Kidney epithelial cell (primary cell): ENCODE data around the gene PRLR. TPM values are rescaled to one million over a fixed set of nuclear protein-coding genes. Genes with fewer than 3 reads are reported as not detected.

Experiments used
- DNase-seq: peaks from one replicate; pipeline ENCODE4 v3.0.0-alpha.2; 2010; ENCODE audit warnings: low read depth
- H3K27me3 ChIP-seq: 2 replicates; pipeline ENCODE4 v1.6.0; 2011; ENCODE audit warnings: low read length; ENCODE audit not compliant: control insufficient read depth, insufficient read depth
- H3K36me3 ChIP-seq: 2 replicates; pipeline ENCODE4 v1.5.1; 2011; ENCODE audit warnings: low read length; ENCODE audit not compliant: control insufficient read depth, insufficient read depth
- H3K4me3 ChIP-seq: 2 replicates; pipeline ENCODE4 v1.5.1; 2011; ENCODE audit warnings: low read depth, mild to moderate bottlenecking, control low read depth, low read length
- total RNA-seq: library from RNA; depleted of rRNA; stranded (reverse); fragments of >200 nt; gene quantifications from 2 replicates; pipeline ENCODE4 v1.2.3, GENCODE V29; 2015
- TF ChIP-seq, protein P1 (sequence below): IDR thresholded peaks from 2 replicates; pipeline ENCODE4 v1.5.1; 2011; ENCODE audit warnings: mild to moderate bottlenecking, moderate library complexity, low read length, control low read depth, inconsistent platforms; ENCODE audit not compliant: insufficient read depth, poor library complexity, severe bottlenecking

Gene PRLR
- total RNA-seq, 1 donor from 2014 or later = 3.8 TPM

DNA sequence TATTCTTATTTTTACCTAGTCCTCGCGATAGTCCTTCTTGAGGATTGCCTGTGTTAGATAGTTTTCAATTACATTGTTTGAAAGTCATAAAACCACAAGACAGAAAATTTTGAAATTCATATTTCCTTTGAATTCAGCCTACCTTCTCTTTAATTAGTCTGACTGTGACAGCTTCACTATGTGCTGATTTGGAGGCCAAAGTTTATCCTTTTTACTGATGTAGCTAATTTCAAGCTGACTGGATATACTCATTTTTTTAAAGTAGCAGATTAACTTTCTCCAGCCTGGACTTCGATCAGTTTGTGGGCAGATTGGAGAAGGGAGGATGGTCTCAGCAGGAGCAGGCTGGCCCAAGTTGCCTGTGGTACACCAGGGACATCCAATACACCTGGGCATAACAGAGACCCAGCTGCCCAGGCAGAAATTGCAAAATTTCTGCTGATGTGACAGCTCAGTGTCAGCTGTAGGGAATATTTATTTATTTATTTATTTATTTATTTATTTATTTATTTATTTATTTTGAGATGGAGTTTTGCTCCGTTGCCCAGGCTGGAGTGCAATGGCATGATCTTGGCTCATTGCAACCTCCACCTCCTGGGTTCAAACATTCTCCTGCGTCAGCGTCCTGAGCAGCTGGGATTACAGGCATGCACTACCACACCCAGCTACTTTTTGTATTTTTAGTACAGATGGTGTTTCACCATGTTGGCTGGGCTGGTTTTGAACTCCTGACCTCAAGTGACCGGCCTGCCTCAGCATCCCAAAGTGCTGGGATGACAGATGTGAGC is 206.7 kb downstream of the PRLR start:
- Histone ChIP-seq H3K4me3 (no peak overlapping the region), H3K27me3 (no peaks in the 10 kb centered on the region), H3K36me3 (no peaks in the 10 kb centered on the region)
- TF ChIP-seq, protein P1, sequence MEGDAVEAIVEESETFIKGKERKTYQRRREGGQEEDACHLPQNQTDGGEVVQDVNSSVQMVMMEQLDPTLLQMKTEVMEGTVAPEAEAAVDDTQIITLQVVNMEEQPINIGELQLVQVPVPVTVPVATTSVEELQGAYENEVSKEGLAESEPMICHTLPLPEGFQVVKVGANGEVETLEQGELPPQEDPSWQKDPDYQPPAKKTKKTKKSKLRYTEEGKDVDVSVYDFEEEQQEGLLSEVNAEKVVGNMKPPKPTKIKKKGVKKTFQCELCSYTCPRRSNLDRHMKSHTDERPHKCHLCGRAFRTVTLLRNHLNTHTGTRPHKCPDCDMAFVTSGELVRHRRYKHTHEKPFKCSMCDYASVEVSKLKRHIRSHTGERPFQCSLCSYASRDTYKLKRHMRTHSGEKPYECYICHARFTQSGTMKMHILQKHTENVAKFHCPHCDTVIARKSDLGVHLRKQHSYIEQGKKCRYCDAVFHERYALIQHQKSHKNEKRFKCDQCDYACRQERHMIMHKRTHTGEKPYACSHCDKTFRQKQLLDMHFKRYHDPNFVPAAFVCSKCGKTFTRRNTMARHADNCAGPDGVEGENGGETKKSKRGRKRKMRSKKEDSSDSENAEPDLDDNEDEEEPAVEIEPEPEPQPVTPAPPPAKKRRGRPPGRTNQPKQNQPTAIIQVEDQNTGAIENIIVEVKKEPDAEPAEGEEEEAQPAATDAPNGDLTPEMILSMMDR = no peak
- no peak for DNase-seq

DNA sequence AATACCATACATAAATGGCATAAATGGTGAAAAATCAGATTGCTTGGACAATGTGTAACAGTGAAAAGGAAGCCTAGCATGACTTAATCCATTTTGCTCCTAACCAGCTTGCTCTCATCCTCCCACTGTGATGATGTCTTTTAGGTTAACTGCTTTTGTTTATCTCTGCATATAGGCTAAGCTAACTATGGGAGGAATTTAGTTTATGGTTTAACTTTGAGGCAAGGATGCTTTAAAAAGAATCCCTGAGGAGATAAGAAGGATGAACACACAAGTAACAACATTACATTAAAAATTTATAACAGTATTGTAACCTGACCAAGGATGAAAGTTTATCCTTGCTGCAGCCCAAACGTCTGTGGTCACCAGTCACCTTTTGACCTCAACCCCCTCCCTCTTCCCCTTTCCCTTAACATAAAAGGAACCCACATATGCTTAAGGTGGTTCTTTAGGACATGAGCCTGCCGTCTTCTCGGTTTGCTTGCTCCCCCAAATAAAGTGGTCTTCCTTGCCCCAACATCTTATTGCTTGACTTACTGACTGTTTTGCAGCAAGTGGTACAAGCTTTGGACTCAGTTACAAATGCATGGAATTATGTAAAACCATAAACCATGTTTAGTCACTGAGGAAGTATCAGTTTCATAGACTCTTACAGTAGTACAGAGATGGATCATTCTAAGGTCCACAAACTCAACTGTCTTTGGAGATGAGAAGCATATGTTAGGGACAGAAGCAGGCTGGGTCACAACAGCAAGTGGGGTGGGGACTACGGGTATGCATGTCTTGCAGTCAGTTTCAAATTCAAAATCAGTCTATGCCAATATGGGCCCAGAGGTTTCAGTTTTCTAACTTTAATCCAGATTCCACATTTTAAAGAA is 213.9 kb downstream of the PRLR start:
- TF ChIP-seq, protein P1 = no peak
- no peak overlapping the region for H3K4me3 ChIP-seq
- DNase-seq = no peak
- H3K27me3 ChIP-seq = no peaks in the 10 kb centered on the region
- no peaks in the 10 kb centered on the region for H3K36me3 ChIP-seq

DNA sequence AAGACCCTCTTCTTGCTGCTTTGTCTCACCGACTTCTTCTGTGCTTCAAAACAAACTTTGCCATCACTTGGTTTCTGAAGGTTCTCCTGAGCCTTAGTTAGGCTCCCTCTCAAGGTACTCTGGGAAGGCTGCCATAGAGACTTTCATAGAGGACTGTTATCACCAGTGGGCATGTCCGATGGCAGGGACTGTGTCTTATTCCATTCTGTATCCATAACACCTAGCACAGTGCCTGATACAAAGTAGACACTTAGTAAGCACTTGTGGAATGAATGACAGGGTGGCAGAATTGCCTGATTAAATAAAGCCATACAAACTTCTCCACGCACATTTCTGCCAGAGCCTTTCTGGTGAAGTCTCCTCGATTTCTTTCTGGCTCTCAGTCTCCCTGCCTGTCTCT is 215.2 kb downstream of the PRLR start:
- Histone ChIP-seq H3K36me3 (no peaks in the 10 kb centered on the region), H3K4me3 (no peak overlapping the region), H3K27me3 (no peaks in the 10 kb centered on the region)
- no peak for DNase-seq
- TF ChIP-seq, protein P1 = no peak

DNA sequence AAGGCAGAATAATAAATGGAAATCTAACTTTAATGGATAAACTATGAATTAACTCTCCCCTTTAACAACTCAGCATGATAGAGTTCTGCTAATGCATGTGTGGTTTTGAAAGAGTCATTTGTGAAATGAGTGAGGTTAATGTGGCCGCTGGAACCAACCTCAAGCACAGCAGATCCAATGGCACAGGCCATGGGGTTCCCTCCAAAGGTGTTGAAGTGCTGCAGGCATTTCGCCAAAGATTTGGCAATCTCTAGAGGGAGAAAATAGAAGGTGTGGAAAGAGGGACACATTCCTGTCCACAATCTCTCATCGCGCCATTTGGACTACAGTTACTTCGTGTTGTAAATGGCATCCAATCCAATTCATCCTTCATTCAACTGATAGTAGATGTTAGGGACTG is 217.5 kb downstream of the PRLR start:
- Histone ChIP-seq H3K36me3 (no peaks in the 10 kb centered on the region), H3K27me3 (no peaks in the 10 kb centered on the region), H3K4me3 (no peak overlapping the region)
- no peak for DNase-seq
- TF ChIP-seq, protein P1 = no peak

DNA sequence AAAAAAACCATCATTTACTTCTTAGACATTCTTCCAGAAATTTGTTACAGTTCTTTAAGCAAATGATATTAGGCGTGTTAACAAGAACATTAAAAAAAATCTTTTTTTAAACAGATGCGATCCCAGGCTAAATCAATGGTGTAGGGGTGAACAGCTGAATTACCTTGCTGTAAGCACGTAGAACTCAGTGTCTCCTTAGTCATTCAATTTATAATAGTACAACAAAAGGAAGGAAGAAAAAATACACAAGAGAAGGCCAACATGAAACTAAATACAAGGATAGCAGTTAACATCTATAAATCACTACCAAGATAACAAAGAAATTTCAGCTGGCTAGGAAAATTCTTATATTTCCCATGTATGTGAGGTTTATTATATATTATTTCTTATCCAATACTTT is 217.9 kb downstream of the PRLR start:
- TF ChIP-seq, protein P1 = no peak
- DNase-seq = no peak
- H3K36me3 ChIP-seq = no peaks in the 10 kb centered on the region
- no peak overlapping the region for H3K4me3 ChIP-seq
- H3K27me3 ChIP-seq = no peaks in the 10 kb centered on the region
